ENCODE results near the gene TSPAN11.
"Not testable (repeated sequence)": the region's sequence is repeated elsewhere in the genome, so short reads cannot be mapped to it uniquely, and the experiment has no call there.

The TSPAN11 gene

DNA sequence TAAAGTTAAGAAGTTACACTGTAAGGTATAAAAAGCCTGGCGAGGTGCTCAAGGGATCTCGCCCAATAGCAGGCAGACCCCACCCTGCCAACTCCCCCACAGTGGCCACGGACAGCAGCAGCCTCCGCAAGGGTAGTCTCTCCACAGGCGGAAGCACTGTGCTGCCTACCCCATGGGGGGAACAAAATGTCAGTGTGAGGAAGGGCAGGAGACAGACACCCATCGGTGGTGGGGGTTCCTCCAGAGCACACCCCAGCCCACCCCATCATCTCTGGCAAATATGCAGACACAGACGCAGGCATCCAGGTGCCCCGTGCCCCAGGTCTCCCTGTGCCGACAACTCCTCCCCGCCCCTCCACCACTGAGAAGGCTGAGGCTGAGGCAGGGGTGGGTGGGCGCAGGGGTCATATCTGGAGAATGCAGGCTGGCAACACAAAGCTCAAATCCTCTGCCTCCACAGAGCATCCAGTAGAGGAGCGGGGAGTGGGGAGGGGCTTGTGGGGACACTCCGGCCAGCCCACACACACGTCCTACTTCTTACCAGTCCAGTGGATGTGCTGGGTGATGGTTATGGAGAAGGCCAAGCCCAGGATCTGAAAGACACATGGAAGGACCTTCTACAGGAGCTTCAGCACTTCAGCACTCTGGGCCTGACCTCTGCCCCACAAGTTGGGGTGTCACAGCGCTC is 78.9 kb downstream of the TSPAN11 start:
- no peak for DNase-seq

DNA sequence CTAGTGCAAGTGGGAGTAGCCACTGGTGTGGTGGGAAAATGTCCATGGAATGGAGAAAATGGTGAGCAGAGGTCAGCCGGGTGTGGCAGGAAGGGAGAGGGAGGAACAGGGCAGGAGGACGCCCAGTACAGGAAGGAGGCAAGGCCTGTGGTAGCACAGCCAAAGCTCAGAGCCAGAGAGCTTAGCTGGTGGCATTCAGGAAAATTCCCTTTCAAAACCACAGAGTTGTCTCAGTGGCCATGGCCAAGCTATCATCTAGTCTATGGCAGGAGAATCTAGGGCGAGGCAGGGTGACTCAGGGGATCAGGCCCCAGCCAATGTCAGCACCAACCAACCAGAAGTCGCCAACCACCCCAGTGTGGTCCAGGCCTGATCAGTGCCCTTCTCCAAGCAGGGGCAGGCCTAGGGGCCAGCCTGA is 79.4 kb downstream of the TSPAN11 start:
- DNase-seq = no peak

DNA sequence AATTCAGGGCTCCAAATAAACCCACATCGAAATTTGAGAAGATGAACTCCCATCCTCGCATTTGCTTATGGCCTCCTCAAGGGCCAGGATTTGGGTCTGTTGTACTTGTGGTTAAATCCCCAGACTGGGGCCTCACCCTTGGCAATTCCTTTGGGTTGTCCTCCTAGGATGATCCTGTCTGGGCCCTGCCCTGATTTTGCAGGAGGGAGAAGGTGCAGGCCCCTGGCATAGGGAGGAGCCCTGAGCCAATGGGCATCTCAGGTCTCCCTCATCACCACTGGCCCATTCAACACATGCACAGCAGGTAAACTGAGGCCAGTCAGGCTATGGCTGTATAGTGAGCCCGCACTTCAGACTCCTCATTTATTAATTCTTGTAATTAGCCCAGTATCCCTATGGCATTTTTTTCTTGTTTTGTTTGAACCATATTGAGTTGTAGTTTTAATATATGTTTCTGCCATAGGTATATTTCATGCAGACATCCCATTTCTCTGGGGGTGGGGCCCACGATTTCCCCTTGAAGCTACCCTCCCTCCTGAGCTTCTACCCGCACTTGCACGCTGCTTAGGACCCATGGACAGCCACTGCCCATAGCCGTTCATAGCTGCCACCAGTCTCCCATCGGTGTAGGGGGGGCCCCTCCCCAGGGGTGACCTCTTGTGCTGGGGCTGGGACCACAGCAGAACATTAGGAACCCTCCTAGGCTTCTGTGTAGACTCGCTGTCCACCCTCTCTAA is 80.0 kb downstream of the TSPAN11 start:
- DNase-seq = no peak

DNA sequence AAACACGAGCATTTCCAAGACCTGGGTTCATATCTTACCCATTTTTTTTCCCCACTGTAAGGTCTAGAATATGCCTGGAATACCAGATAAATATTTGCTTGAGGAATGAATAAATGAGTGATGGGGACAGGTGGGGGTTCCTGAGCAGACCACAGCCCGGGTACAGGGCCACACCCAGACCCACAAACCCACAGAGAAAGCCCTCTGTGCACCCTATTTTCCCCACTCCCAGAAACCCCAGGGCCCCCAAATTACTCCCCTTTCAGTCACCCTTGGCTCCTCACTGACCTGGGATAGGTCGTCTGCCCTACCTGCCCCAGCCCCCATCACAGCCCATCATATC is 80.6 kb downstream of the TSPAN11 start:
- DNase-seq = no peak

DNA sequence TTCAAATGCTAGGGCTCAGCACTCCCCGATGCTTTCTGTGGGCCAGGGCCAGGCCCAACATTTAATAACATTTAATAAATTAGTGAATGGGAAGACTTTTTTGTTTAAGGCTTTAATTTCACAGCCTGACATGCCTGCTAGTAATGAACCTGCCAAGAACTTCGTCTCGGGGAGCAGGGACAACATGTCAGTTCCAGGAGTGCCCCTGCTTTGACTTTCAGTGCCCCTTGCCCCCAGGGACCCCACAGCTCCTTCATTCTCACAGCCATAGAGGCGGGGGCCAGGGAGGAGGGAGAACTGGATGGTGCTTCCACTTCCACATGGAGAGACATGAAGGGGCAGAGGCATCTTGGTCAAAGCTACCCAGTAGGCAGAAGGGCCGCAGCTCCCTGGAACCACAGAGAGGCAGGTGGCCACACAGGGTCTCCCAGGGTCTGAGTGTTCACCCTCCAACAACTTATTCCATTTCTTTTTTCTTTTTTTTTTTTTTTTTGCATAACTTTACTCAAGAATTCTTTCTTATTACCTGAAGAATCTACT is 81.2 kb downstream of the TSPAN11 start:
- no peak for DNase-seq

DNA sequence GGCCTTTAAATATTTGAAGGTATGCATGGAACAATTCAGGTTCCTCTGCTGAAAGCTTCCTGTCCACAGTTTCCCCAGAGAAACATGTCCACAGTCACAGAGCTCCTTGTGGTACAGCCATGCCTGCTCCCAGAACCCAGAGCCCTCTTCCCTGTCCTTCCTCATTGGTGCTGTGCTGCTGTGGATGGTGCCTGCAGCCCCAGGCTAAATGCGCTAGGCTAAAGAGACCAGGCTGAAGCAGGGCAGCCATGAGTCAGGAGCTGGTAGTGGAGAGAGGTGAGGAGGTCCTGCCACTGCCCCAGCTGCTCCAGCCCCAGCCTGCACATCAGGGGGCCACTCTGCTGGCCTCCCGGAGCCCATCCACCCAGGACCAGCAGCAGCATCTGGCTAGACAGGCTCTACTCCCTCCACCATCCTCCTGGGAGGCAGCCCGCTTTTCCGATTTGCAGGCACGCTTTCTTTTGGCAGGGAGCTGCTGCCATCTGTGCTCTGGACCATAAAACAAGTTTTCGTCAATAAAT is 81.8 kb downstream of the TSPAN11 start:
- no peak for DNase-seq

DNA sequence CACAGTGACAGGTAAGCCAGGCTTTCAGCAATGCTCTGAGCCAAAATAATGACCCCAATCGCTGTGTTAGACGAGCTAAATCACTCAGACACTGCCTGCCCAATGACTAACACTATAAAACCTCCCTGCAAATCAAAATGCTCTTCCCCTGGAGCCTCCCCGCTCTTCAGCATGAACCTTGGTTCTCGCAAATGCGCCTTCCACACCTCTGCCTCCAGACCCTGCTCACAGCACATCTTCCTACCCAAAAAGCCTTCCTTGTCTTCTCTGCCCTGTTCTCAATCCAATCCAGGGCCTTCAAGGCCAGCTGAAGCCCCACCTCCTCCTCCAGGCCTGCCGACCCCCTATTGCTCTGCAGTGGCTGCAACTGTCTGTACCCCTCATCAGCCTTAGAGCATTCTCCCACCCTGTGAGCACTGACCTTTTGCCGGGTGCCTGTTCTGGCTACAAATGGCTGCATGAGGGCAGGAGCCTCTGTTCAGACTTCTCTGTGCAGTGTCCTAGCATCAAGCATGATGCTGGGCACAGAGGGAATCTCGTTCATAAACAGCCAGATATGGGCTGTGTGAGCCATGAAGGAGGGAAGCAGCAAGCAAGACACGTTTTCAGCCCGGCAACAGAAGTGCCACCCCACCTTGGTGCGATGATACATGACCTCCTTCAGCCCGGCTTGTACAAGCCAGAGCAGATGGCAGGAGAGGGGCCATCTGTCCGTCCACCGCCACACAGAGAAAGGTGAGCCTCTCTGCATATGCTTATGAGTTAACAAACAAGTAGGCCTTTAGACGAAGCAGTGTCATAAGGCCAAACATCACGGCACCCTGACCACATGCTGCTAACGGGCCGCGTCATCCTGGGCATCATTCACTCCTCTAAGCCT is 82.7 kb downstream of the TSPAN11 start:
- DNase-seq = no peak

DNA sequence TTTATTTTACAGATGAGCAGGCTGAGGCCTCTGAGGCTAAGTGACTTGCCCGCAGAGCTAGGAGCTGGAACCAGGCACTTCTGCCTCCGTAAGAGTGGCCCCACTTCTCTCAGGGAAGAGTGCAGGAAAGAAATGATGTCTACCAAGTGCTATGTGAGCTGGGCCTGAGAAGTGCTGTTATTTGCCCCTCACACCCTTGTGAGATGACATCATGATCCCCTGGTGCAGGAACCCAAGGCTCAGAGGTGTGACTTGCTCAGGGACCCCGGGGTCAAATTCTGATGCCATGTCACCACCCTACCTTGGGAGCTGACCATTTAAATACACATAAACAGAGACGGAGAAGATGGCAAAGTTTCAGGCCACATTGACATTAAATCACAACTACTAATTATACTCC is 83.4 kb downstream of the TSPAN11 start:
- no peak for DNase-seq

DNA sequence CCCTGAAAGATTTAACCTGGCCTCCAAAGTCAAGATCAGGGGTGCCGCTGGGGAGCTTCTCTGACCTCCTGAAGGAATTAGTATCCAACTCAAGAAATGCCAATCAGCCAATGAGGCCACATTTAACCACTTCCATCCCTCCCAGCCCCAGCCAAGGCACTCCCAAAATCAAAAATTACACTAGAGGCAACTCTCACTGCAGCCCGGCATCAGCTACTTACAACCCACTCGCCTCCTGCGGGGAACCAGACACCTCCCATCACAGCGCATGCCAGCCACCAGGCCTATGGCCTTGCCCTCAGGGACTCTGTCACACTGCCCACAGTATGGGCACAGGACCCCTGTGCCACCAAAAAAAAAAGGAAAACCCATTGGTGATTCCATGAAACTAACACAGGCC is 84.8 kb downstream of the TSPAN11 start:
- DNase-seq = no peak

DNA sequence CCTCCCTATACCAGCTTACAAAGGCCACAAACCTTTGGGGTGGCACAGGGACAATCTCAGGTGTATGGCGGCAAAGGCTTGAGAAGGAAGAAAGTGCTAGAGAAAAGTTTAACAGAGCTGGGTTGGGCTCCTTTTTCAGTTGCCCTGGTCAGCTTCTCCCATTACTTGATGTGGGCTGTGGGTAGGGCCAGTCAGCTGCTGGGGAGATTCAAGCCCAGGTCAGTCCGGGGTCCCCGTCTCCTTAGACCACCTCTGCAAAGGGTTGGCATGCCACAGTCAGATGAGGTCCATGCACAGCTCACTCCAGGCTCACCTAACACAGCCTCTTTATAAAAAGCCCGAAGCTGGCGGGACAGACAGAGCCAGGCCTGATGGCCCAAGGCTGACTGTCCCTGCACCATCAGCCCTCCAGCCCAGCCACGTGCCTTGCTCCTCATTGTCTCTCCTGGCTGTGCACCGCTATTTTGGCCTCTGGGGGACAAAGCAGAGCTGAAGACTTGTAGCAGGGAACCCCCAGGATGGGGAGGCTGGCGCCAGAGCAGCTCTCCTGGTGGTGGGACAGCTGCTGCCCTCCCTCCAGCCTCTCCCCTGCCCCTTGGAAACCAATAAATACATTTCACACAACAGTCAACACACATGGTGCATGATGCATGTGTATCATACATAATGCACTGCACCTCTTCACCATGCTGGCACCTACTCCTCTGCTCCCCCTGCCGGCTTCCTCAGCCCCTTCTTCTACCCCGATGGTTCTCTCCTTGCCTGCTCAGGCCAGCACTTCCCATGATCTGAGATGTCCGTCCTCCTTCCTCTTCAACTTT is 85.4 kb downstream of the TSPAN11 start:
- no peak for DNase-seq

DNA sequence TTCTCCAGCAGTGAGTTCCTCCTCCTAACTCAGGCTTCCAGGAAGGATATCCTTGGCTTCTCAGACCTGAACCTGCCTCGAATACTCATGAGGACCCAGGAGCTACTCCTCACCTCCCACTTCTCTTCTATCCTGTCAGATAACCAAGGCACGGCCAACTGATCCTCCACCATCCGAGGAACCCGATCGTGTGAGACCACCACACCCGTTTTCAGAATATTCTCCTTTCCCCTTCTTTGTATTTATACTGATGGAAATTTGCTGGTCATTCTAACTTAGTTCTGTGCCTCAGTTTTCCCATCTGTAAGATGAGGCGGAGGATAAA is 86.0 kb downstream of the TSPAN11 start:
- DNase-seq = not testable (repeated sequence)

DNA sequence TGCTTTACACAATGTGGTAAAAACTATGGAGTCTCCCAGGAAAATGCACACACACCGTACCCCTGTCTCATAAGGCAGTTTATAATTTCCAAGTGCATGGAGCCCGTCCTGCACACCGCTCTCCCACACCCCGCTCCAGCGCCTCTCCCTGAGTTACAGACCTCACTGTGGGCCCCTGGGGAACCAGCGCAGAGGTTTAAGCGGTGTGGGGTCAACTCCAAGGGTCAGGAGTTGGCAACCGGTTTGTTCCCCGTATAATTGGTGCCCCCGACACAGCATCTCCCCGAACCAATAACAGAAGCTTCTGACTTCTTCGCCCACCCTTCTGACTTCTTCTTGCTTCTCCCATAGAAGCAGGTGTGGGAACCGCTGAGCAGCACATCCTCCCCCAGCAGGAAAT is 88.7 kb downstream of the TSPAN11 start:
- no peak for DNase-seq

DNA sequence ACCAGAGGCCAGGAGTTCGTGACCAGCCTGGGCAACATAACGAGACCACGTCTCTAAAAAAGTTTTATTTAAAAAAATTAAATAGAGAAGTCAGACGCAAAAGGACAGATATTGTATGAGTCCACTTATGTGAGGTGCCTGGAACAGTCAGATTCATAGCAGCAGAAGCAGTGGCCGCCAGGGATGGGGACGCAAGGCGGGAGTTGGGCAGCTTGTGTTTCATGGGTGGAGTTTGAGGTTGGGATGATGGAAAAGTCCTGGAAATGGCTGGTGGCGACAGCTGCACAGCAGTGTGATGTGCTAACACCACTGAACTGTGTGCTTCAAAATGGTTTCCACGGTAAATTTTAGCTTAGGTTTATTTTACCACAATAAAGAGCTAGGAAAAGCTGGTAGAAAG is 89.5 kb downstream of the TSPAN11 start:
- DNase-seq = no peak

DNA sequence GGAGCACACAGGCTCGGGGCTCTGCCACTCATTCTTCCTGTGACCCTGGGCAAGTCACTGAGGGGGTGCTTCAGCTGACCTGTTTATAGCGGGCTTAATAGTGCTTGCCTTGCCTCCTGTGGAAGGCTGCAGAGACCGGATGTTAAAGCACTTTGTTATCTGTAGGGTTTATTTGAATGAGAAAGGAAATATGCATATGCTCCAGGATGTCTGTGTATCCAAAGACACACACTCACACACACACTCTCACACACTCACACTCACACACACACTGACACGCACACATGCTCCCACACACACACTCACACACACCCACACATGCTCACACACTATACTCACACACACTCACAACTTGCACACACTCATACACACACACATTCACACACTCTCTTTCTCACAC is 91.0 kb downstream of the TSPAN11 start:
- no peak for DNase-seq

DNA sequence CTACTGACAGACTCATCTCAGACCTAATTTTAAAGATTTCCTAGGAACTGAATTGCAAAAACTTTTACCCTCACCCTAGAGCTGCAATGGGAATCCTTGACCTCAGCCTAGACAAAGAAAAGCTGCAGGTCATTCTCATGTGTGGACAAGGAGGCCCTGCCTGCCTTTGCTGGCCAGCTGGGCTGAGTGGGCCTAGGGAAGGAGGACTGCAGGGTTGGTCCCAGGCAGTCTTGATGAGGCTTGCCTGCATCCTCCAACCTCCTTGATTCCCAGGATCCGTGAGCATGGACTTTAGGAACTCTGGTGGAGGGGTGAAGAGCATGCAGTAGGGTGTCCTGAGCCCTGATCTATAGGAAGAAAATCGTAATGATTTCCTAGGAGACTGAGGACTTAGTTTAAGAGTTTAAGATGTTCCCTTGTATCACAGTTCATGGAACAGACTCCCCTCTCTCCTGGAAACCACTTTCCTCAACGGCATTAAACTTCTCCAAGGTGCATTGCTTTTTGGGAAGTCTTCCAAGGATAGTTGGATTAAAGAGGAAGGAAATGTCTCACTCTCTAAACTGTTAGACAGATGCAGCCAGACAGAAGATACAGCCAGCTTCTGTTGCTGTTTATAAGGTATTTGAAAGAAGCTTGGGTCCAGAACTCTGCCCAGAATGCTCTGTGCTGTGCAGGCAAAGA is 91.7 kb downstream of the TSPAN11 start:
- DNase-seq = no peak

DNA sequence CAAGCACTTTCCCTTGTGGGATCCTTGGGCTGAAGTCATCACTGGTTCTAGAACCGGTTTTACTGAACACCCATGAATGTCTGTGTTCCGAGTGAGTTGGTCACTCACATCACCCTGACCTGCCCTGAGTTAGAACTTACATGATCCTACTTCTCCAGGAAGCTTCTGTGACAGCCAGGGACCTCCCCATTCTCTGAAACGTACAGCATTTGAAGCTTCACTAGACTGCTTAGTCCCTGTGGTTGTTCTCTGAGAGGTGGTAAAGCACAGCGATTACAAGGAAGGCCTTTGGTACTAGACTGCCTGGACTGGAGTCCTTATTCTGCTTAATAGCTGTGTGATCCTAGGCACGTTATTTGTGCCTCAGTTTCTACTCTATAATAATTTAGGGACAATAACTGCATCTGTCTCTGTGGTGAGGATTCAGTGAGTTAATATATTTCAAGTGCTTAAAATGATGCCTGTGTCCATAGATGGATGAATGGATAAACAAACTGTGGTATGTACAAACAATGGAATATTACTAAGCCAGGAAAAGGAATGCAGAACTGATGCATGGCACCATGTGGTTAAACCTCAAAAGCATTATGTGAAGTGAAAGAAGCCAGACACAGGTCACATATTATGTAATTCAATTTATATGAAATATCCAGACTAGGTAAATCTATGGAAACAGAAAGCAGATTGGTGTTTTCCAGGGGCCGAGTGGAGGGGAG is 92.4 kb downstream of the TSPAN11 start:
- DNase-seq = no peak

DNA sequence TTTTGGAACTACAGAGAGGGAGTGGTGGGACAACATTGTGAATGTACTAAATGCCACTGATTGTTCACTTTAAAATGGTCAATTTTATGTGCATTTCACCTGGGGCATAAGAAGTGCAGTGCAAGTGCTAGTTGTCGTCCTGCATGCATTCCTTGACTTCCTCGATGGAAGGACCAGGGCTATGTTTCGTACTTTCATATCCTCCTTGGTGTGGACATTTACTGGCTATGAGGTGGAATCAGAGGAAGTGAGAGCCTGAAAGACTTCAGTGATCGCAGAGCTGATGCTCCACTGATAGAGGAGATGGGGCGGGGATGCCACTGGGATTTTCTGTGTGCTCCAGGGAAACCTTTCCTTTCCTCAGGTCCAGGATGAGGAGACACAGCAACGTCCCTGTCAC is 93.0 kb downstream of the TSPAN11 start:
- no peak for DNase-seq

DNA sequence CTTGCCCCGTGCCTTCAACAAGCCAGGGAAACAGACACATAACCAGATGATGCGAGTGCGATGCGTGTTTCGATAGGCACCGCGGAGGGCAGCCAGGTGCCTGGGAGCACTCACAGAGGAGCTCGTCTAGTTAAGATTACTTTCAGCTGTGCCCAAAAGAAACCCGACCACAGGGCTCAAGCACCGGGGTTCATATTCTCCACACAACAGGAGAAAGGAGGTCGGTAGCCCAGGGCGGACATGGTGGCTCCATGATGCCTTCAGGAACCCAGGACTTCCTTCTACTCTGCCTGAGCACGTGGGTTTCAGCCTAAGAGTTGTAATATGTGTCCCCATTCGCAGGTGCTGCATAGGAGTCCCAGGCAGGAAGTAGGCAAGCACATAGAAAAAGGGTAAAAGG is 93.4 kb downstream of the TSPAN11 start:
- DNase-seq = no peak

DNA sequence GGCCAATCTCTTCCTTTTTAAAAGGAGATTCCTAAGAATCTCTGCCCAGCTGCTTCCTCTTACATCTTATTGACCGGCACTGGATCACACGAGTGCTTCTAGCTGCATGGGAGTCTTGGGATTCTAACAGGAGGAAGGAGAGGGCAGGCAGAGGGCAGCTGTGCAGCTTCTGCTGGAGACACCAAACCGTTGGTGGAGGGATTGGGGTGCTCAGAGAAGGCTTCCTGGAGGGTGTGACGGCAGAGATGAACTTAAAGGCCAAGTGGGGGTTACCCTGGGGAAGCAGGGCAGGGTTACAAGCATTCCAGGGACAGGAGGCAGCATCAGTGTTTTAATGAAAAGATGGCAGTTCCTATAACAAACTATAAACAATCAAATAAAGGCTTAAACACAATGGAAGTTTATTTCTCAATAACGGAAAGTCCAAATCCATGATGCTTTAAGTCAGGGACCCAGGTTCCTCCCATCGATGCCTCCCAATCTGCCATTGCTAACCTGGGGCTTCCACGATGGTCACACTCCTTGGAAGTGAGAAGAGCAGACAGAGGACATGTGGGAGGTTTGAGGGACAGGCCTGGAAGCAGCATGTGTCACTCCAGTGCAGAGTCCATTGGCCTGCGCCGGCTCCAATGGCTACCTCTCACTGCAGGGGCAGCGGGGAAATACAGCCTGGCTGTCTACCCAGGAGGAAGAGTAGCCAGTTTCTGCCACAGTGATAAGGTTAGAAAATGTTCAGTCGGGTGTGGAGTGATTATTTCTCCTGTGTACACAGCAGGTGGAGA is 94.0 kb downstream of the TSPAN11 start:
- DNase-seq = no peak

DNA sequence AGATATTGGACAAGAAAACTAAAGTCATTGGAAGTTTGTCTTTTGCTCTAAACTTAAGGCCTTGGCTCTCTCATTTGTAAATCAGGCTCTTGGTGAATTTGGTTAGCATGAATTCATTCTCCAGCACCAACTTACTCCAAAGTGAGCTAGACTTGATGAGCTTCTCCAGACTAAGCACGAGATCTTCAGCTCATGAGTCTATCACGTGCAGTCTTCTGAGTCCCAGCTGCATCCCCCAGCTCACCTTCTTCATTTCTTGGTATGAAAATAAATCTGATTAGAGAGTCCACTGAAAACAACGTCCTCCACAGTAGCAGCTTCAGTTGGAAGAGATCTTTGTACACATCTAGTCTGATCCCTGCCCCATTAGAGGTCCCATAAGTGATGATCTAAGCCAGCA is 94.6 kb downstream of the TSPAN11 start:
- DNase-seq = no peak

Measured in CD4-positive, alpha-beta T cell treated with Interleukin-4 for 4 hours (primary cell).